Hepatocyte (in vitro differentiated cells): ENCODE measurements around the gene SYNJ2. TPM values are rescaled to one million over a fixed set of nuclear protein-coding genes. Genes with fewer than 3 reads are reported as not detected.
A peak's percentile ranks its signal among the peaks of the same experiment; 100 is the strongest.

ENCODE experiments used
- DNase-seq: peaks from one replicate; pipeline ENCODE4 v3.0.0-alpha.2; 2016; ENCODE audit warnings: low spot score
- H2AFZ ChIP-seq: fragments of 200-600 bp; sonication (generic); 2 replicates; pipeline ENCODE4 v1.6.0; 2016; ENCODE audit warnings: antibody characterized with exemption, mild to moderate bottlenecking
- H3K27ac ChIP-seq: fragments of 200-600 bp; sonication (generic); 2 replicates; pipeline ENCODE4 v1.5.1; 2016; ENCODE audit warnings: mild to moderate bottlenecking
- H3K27me3 ChIP-seq: fragments of 200-600 bp; sonication (generic); 2 replicates; pipeline ENCODE4 v1.6.1; 2016
- H3K36me3 ChIP-seq: fragments of 200-600 bp; sonication (generic); replicated peaks from 2 replicates; pipeline ENCODE4 v1.5.1; 2016; ENCODE audit warnings: low read depth; ENCODE audit not compliant: insufficient read depth
- H3K4me1 ChIP-seq: fragments of 200-600 bp; sonication (generic); 2 replicates; pipeline ENCODE4 v1.5.1; 2016; ENCODE audit warnings: mild to moderate bottlenecking, moderate library complexity; ENCODE audit not compliant: insufficient read depth
- H3K4me2 ChIP-seq: fragments of 200-600 bp; sonication (generic); 2 replicates; pipeline ENCODE4 v1.6.0; 2016
- H3K4me3 ChIP-seq: fragments of 200-600 bp; sonication (generic); 2 replicates; pipeline ENCODE4 v1.5.1; 2016; ENCODE audit warnings: mild to moderate bottlenecking
- H3K79me2 ChIP-seq: fragments of 200-600 bp; sonication (generic); 2 replicates; pipeline ENCODE4 v1.6.0; 2017; ENCODE audit warnings: mild to moderate bottlenecking
- H3K9me2 ChIP-seq: fragments of 200-600 bp; sonication (generic); replicated peaks from 2 replicates; pipeline ENCODE4 v1.6.0; 2017; ENCODE audit warnings: mild to moderate bottlenecking; ENCODE audit not compliant: insufficient read depth
- H3K9me3 ChIP-seq: fragments of 200-600 bp; sonication (generic); 2 replicates; pipeline ENCODE4 v1.5.1; 2016; ENCODE audit warnings: low read depth, mild to moderate bottlenecking
- H4K20me1 ChIP-seq: fragments of 200-600 bp; sonication (generic); 2 replicates; pipeline ENCODE4 v1.6.0; 2016; ENCODE audit warnings: mild to moderate bottlenecking; ENCODE audit not compliant: insufficient read depth, poor library complexity, severe bottlenecking
- EZH2 ChIP-seq: fragments of 200-600 bp; sonication (generic); IDR thresholded peaks from 2 replicates; pipeline ENCODE4 v1.6.1; 2016; ENCODE audit warnings: antibody characterized with exemption, mild to moderate bottlenecking, borderline replicate concordance
- EZH2phosphoT487 ChIP-seq: fragments of 200-600 bp; sonication (generic); IDR thresholded peaks from one replicate; pipeline ENCODE4 v1.6.1; 2018; ENCODE audit warnings: antibody characterized with exemption, mild to moderate bottlenecking, low read depth, moderate library complexity; ENCODE audit not compliant: unreplicated experiment, severe bottlenecking
- WGBS: methylation state at CpG from one replicate; pipeline ENCODE4 v1.1.6; 2016; ENCODE audit warnings: low lambda C conversion rate; ENCODE audit errors: missing lambda C conversion rate; 5-methylcytosine and 5-hydroxymethylcytosine counted together
- polyA plus RNA-seq: library from polyadenylated mRNA; unstranded; fragments of >200 nt; fragmentation: Nextera tagmentation; extraction: Ambion mirVana; gene quantifications from 2 replicates; pipeline ENCODE4 v1.2.1, GENCODE V29; 2016
- total RNA-seq: library from RNA; depleted of rRNA; stranded (reverse); fragments of >200 nt; gene quantifications from 2 replicates; pipeline ENCODE4 v1.2.3, GENCODE V29; 2014
- TF ChIP-seq, protein P1 (sequence below): fragments of 200-600 bp; sonication (generic); IDR thresholded peaks from 2 replicates; pipeline ENCODE4 v1.5.1; 2016; ENCODE audit warnings: antibody characterized with exemption, mild to moderate bottlenecking; ENCODE audit not compliant: poor library complexity

SYNJ2 gene
- total and polyA plus RNA-seq, 2 experiments from 2014 or later = 15.4 to 21.4 TPM

DNA sequence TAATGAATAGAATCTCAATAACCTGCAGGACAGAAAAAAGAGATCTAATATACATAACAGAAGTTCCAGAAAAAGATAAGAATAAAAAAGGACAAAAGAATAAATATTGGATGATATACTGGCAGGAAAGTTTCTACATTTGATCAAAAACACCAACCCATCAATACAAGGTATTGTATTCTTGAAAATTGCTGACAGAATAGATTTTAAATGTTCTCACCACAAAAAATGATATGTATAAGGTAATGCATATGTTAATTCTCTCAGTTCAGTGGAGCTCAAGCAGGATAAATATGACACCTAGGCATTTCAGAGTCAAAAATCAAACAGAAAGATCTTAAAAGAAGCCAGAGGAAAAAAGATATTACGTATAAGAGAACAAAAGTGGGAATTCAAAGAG lies 142.6 kb downstream of the SYNJ2 start:
- H3K27me3 ChIP-seq = no peaks in the 10 kb centered on the region
- no peak overlapping the region for H2AFZ ChIP-seq
- no peak overlapping the region for H3K4me2 ChIP-seq
- no peaks in the 10 kb centered on the region for H3K79me2 ChIP-seq
- no peak for DNase-seq
- WGBS = 91% methylated on average over 1 of the region's 1 CpG
- no peaks in the 10 kb centered on the region for H3K4me1 ChIP-seq
- no peaks in the 10 kb centered on the region for H4K20me1 ChIP-seq
- no peaks in the 10 kb centered on the region for H3K36me3 ChIP-seq
- no peak overlapping the region for H3K4me3 ChIP-seq
- no peaks in the 10 kb centered on the region for H3K9me2 ChIP-seq
- H3K27ac ChIP-seq = no peak overlapping the region
- no peaks in the 10 kb centered on the region for H3K9me3 ChIP-seq
- no peak for TF ChIP-seq EZH2
- TF ChIP-seq, protein P1, sequence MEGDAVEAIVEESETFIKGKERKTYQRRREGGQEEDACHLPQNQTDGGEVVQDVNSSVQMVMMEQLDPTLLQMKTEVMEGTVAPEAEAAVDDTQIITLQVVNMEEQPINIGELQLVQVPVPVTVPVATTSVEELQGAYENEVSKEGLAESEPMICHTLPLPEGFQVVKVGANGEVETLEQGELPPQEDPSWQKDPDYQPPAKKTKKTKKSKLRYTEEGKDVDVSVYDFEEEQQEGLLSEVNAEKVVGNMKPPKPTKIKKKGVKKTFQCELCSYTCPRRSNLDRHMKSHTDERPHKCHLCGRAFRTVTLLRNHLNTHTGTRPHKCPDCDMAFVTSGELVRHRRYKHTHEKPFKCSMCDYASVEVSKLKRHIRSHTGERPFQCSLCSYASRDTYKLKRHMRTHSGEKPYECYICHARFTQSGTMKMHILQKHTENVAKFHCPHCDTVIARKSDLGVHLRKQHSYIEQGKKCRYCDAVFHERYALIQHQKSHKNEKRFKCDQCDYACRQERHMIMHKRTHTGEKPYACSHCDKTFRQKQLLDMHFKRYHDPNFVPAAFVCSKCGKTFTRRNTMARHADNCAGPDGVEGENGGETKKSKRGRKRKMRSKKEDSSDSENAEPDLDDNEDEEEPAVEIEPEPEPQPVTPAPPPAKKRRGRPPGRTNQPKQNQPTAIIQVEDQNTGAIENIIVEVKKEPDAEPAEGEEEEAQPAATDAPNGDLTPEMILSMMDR = no peak
- TF ChIP-seq EZH2phosphoT487 = no peak

DNA sequence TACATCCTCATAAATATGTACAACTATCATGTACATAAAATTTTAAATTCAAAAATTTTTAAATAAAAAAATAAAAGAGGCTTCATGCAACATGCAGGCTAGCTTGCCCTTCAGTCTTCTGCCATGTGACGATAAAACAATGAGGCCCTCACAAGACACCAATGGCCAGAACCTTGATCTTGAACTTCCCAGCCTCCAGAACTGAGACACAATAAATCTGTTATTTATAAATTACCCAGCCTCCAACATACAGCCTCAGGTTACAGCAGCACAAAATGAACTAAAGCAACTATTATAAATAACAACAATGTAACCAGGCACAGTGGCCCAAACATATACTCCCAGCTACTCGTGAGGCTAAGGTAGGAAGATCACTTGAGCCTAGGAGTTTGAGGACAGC lies 143.6 kb downstream of the SYNJ2 start:
- H3K4me2 ChIP-seq = no peak overlapping the region
- H3K27ac ChIP-seq = no peak overlapping the region
- no peak for DNase-seq
- no peak overlapping the region for H2AFZ ChIP-seq
- H3K4me1 ChIP-seq = no peaks in the 10 kb centered on the region
- no peaks in the 10 kb centered on the region for H3K36me3 ChIP-seq
- no peaks in the 10 kb centered on the region for H4K20me1 ChIP-seq
- TF ChIP-seq EZH2phosphoT487 (no peak), EZH2 (no peak)
- TF ChIP-seq, protein P1 = no peak
- no peaks in the 10 kb centered on the region for H3K79me2 ChIP-seq
- H3K4me3 ChIP-seq = no peak overlapping the region
- 98% methylated on average over 2 of the region's 2 CpGs for WGBS
- H3K9me3 ChIP-seq = no peaks in the 10 kb centered on the region
- no peaks in the 10 kb centered on the region for H3K27me3 ChIP-seq
- no peaks in the 10 kb centered on the region for H3K9me2 ChIP-seq

- peak; percentile 35 for DNase-seq
- Histone ChIP-seq H3K4me1 (no peaks in the 10 kb centered on the region), H3K79me2 (no peaks in the 10 kb centered on the region), H3K4me3 (no peak overlapping the region), H3K4me2 (no peak overlapping the region), H4K20me1 (no peaks in the 10 kb centered on the region), H3K36me3 (no peaks in the 10 kb centered on the region), H3K27ac (no peak overlapping the region), H2AFZ (no peak overlapping the region), H3K27me3 (no peaks in the 10 kb centered on the region), H3K9me2 (no peaks in the 10 kb centered on the region), H3K9me3 (no peaks in the 10 kb centered on the region)
- TF ChIP-seq EZH2phosphoT487 = no peak
- TF ChIP-seq, protein P1 = peak; percentile 41
- 63% methylated on average over 1 of the region's 1 CpG for WGBS
These were observed 150.3 kb downstream of the SYNJ2 start for GRCh38 chr6:158131926-158132325.

DNA sequence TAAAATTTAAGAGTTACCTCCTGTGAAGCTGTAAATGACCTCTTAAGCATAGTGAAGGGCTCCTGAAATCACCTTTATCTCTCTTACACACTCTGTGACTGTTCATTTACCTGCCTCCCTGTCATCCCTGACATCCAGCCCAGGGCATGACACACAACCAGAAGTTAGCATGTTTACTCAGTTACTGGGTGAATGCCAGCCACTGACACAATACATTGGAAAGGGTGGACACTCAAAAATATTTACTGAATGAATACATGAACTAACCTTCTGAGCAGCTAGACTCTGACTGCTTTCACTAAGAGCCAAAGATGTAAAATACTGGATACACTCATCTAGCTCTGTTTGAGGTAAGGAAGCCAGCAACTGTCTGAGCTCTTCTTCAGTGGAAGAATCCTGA lies 161.1 kb downstream of the SYNJ2 start:
- Histone ChIP-seq H3K79me2 (no peaks in the 10 kb centered on the region), H4K20me1 (no peaks in the 10 kb centered on the region), H3K27me3 (no peaks in the 10 kb centered on the region), H3K4me1 (no peaks in the 10 kb centered on the region), H2AFZ (no peak overlapping the region), H3K4me2 (no peak overlapping the region), H3K9me2 (no peaks in the 10 kb centered on the region), H3K9me3 (no peaks in the 10 kb centered on the region), H3K27ac (no peak overlapping the region), H3K36me3 (no peaks in the 10 kb centered on the region), H3K4me3 (no peak overlapping the region)
- peak; percentile 22 for DNase-seq
- TF ChIP-seq, protein P1 = no peak
- TF ChIP-seq EZH2 (no peak), EZH2phosphoT487 (no peak)
